ENCODE measurements around the gene GABBR2.

- TF ChIP-seq CTCF (conservative IDR thresholded peaks at IDR 0.05 in 1 of 2, IDR thresholded peaks at IDR 0.05 in 1 of 2; ENCODE audit: extremely low read depth in 1 of 2, insufficient read depth in 1 of 2, low read depth in 1 of 2, low read length in 2 of 2) = no peak
- TF ChIP-seq EZH2 (IDR thresholded peaks at IDR 0.05; ENCODE audit: borderline replicate concordance, low read length) = no peak
Observed at GRCh38 chr9:98427491-98427890, 281.2 kb downstream of the GABBR2 start.

Measured in mammary epithelial cell (primary cell).